HG02852 (cell line): ENCODE data around the gene PHPT1.
"Not testable (repeated sequence)": the region's sequence is repeated elsewhere in the genome, so short reads cannot be mapped to it uniquely, and the experiment has no call there.

Experiments used
- ATAC-seq: cut with Tn5 transposase; IDR thresholded peaks from one replicate; pipeline ENCODE4 v1.9.1; 2021; ENCODE audit warnings: mild to moderate bottlenecking, moderate library complexity; ENCODE audit not compliant: unreplicated experiment

Gene PHPT1

DNA sequence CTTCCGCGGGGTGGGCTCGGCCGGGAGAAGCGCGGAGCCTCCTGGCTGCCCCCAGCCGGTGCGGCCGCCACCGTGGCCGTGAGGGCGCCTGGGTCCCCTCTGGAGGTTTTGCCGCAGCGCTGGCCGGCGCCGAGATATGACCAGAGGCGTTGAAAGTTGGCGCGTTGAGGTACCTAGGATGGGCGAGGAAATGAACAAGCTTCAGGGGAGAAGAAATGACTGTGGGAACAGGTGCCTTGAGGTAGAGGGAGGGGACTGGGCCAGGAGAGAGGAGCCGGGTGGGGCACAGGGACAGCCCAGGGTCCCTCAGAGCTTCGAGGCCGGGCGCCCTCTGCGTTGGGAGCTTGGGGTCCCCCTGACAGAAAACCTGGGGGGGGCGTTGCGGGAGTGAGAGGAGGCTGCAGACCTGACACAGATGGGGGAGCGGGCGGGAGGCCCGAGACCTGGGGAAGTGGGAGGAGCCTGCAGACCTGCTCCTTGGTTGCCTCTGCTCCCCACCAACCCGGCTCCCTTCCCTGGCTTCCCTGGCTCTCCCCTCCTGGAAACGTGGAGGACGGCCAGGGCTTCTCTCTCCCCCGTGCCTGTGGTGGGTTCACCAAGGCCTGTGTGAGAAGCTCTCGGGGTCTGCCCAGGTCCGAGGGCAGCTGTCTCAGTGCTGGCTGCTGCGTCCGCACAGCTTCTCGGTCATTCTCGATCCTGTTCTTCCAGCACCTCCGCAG lies 27.2 kb upstream of the PHPT1 start:
- ATAC-seq = no peak

DNA sequence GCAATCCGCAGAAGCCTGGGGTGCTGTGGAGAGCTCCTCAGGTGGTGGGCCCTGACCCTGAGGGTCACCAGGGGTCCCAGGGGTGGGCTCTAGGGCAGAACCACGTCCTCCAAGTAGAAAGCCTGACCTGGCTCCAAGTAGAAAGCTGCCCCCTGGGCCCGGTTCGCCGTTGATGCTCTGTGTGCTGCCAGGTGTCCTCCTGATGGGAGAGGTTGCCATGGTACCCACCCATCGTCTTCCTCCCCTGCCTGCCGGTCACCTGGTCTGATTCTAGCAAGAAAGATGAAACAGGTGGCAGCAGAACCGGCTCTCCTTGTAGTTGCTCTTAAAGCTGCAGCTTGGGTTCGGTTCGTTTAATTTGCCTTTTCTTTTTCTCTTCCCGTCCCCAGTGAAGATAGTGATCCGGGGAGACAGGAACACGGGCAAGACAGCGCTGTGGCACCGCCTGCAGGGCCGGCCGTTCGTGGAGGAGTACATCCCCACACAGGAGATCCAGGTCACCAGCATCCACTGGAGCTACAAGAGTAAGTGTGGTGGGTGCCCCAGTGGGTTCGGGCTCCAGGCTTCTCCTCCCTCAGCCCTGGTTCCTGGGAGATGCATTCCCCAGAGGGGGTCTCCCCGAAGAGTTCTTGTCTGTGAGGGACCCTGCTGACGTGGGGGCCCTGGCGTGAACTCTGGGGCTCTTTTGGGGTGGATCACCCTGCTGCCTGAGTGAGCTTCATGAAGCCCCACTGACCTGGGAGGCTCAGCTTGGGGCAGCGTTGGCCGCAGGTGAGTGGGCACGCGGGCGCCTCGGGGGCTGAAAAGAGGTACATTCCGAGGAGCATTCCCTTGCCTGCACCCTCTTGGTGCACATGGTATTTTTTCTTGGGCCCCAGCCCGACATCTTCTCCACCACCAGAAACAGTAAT lies 25.8 kb upstream of the PHPT1 start:
- ATAC-seq = no peak

DNA sequence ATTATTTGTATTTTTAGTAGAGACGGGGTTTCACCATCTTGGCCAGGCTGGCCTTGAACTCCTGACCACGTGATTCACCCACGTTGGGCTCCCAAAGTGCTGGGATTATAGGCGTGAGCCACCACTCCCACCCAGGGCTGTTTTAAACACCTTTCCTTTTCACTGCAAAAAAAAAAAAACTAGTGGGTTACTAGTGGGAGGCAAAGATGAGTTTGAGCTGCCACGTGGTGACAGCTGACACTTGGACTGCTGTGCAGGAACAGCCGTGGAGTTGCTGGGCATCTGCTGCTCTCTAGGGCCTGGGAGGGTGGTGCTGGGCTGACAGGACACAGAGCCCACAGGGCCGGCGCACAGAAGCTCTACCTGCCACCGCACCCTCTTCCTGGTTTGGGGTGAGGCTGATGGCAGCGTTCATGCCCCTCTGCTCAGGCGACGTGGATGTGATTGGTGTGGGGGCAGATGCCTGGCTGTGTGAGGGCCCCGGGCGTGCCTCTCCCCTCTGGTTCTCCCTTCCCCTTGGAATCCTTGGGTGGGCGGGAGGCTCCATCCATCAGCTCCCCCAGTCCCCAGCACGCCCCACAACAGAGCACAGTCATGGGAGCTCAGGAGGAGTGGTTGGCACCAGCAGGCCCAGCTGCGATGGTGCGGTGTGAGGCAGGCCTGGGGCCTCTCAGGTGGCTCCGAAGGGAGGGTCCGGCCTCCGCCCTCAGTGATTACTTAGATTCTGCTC lies 24.5 kb upstream of the PHPT1 start:
- no peak for ATAC-seq

DNA sequence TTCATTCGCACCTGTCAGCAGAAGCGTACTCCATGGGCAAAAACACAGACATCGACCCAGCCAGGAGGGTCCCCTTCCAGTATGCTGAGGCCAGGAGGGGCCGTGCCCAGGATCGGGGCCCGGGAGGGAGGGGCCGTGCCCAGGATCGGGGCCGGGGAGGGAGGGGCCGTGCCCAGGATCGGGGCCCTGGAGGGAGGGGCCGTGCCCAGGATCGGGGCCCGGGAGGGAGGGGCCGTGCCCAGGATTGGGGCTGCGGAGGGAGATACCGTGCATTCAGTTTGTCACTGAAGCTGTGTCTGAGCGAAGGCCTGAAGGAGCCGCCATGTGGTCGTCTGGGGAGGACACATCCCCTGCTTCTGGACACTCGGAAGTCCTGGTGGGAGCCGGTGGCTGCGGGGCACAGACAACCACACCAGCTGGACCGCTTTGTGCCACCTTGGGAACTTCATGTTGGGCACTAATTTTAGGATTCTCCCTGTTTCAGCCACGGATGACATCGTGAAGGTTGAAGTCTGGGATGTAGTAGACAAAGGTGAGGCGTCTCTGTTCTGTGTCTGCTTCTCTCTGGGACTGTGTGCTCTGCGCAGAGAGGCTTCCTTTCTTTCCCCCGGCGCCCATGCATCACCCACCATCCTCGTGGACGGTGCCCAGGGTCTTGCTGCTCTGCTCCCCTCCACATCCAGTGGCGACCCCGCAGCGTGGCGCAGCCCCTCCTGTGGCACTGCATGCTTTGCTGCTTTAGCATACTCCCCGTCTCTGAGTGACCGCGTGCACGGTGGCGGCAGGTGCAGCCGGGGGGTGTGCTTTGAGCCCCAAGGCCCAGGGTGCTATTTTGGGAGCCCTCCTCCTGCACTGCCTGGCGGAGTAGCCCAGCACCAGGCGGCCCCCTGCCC lies 23.7 kb upstream of the PHPT1 start:
- ATAC-seq = no peak

DNA sequence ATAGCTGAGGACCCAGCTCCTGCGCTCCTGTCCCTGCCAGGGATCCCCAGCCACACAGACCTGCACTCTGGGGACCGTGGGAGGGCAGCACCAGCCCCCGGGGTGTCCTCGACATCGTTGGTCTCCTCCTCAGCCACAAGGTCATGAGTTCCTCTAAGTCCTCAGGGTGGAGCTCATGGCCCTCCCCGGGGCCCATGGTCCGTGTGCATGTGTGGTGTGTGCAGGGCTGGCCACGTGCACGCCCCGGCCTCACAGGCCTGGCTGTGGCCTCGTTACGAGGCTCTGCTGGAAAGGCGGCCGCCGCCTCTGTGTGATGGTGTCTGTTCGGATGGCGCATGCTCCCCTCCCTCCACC lies 23.0 kb upstream of the PHPT1 start:
- no peak for ATAC-seq

DNA sequence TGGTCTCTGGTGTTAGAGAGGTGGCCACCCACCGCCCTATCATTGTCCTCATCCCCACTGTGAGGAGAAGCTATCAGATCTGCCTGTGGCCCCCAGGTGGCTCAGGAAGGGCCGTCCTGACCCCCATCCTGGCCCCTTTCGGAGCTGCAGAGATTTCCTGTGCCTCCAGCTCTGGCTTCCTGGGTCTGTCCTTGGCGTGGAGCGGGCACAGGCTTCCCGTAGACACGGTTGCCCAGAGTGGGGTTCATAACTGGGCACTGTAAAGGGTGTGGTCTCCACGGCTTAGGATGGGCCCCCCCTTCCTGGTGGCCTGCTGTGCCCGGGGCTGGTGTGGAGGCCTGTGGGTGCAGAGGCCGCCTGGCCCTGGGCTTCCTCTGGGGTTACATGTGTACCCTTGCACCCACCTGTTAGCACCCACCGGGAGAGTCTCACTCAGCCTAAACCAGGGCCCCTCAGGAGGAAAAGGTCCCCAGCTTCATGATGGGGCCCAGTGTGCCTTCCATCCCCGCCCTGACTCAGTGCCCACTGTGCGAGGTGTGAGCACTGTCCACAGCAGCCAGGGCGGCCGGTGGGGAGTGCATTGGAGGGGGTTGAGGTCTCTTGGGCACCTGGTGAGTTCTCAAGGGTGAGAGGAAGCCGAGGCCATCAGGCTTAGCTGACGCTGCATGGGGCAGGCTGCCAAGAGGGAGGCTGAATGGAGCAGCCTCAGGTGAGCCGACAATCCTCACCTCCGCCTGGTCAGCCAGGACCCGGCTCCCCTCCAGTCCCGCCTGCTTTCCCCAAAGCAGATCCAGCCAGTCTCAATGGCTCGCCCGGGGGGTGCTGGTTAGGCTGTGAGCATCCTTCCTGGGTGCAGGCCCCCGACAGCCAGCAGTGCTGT lies 22.3 kb upstream of the PHPT1 start:
- ATAC-seq = no peak

DNA sequence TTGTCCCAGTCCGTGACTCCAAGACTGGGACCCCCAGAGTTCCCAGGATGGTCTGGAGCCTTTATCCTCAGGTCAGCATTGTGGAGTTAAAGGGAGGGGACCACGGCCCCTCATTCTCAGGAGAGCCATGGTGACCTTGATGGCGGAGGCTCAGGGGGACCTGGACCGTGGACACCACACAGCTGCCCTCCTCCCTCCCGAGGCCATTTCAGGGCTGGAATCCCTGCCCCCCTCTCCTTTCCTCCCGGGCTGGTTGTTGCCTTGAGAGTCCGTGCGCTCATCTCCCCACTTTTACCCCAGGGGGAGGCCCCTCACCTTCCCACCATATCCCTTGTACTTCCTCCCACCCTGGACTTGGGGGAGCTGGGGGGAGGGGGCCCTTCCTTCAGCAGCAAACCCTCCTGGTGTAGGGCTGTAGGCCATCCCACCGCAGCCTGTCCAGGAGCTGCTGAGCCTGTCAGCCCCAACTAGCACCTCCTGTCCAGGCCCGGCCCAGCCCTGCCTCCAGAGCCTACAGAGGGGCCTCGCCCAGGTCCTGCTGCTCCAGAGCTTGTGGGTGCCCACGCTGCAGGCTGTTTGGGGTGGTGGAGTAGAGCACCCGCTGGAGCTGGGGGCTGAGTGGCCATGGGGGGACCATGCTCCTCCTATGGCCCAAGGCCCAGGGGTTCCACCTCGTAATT lies 21.3 kb upstream of the PHPT1 start:
- ATAC-seq = no peak

DNA sequence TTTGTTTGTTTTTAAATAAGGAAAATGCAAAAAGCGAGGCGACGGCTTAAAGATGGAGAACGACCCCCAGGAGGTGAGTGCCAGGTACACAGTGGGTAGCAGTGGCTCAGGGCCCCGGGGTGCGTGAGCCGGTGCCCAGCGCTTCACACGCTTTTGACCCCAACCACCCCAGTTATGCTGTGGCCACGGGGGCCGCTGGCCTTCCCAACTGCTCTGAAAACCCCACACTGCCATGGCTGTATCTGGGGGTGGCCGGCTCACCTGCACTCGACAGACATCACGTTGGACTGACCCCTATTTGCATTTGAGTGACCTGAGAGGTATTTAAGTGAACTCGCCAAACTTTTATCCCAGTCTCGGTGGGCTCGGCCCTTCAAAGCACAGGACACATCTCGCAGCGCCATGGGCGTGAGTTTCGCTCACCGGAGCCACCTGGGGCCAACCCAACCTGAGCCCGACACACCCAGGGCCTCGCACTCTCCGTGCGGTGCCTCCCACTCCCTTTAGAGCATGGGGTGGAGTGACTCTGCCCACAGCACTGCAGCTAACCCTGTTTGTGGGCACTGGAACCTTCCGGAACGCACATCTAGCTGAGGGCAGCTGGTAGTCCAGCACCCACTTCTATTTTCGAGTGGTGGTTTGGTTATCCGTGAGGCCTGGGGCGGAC lies 20.6 kb upstream of the PHPT1 start:
- no peak for ATAC-seq

DNA sequence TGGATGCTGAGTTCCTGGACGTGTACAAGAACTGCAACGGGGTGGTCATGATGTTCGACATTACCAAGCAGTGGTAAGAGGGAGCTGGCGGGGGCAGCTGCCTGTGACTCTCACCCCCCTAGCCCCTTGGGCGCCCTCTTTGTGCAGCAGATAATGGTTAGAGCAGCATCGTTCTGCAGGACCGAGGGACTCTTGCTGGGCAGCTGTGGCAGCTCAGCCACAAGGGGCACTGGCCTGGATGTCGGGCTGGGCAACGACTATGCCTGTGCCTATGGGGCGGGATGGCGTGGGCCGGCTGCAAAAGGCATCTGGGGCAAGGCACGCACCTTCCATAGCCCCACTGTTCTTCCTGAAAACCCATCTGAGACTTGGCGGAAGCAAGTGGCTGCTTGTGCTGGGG lies 19.8 kb upstream of the PHPT1 start:
- no peak for ATAC-seq

DNA sequence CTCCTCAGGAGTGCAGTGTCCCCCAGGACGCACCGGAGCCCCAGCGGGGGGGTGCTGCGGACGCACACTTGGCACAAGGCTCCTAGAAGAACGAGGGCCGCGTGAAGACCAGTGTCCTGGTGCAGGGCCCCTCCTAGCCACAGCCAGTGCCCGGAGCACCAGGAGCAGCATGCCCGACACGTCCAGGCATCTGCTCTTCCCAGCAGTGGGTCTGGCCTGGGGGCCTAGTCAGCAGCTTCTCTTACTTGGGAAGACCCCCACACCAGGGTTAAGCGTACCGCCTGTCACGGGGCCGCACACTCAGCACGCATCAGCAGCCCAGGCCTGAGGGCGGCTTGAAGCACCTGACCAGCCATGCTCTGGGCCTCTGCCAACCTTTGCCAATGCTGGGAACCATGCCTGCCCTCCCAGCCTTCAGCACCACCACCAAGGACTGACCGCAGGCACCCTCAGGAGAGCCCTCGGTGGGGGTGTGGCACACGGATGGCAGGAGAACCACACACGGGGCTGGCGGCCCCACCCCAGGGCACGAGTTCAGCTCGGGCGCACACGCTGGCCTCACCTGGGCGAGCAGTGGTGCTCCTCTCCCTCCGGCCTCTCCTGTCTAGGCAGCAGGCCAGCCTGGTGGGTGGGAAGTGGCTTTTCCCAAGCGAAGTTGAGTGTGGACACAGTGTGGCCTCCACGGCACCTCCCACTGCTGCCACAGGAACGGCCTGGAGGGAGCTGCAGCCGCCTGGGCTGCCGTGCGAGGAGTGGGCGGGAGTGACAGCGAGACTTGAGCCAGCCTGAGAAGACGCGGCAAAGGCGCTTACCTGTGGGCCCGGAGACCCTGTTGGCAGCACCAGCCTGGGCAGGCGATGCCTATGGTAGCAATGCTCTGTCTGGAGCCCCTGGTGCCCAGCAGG lies 19.0 kb upstream of the PHPT1 start:
- ATAC-seq = no peak

DNA sequence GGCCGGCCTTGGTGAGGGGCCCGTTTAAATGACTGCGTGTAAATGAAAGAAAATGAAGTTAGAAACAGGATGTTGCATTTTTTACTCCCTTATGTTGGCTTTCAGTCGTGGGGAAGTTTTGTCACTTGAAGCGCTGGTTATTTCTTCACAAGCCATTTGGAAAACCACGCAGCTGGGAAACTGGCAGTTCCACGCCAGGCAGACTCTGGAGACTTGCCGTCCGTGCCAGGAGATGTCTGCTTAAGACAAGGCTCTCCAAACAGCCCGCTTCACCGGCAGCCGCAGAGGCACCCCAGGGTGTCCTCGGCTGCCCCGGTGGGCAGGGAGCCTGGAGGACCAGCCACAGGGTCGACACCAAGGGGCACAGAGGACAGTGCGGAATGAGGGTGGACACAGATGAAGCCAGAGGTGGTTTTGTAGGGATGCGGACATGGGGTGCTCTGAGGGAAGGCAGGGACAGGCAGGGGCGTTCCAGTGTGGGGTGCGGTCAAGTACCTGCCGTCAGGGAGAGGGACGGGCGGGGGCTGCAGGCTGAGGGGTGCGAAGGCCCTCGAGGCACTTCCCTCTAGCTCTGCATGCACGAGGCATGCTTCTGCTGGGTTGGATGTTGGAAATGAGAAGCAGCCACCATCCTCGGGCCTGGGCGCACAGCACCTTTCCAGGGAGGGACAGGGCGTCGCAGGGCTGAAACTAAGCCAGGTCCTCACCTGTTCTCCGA lies 18.0 kb upstream of the PHPT1 start:
- no peak for ATAC-seq

DNA sequence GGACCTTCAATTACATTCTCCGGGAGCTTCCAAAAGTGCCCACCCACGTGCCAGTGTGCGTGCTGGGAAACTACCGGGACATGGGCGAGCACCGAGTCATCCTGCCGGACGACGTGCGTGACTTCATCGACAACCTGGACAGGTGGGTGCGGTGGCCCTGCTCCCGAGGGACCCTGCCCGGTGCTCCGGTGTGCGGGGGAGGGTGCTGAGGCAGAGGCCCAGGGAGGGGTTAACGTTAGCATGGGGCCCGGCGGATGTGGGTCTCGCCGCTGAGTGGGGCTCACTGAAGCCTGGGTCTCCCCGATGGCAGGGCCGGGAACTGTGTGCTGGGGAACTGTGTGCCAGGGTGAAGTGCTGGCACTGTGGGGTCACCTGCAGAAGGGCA lies 17.5 kb upstream of the PHPT1 start:
- no peak for ATAC-seq

DNA sequence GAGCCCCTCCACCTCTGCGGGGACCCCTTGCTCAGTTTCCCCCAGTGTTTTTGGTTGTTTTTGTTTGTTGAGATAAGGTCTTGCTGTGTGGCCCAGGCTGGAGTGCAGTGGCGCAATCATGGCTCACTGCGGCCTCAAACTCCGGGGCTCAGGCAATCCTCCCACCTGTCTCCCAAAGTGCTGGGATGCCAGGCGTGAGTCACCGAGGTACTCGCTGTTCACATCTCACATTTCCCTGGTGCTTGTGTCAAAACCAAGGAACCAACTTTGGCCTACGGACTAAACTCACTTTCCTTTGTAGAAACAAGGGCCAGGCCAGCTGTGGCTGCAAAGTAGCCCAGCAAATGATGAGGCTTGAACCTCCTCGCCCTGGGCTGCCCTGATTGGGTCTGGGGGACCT lies 16.6 kb upstream of the PHPT1 start:
- ATAC-seq = no peak

DNA sequence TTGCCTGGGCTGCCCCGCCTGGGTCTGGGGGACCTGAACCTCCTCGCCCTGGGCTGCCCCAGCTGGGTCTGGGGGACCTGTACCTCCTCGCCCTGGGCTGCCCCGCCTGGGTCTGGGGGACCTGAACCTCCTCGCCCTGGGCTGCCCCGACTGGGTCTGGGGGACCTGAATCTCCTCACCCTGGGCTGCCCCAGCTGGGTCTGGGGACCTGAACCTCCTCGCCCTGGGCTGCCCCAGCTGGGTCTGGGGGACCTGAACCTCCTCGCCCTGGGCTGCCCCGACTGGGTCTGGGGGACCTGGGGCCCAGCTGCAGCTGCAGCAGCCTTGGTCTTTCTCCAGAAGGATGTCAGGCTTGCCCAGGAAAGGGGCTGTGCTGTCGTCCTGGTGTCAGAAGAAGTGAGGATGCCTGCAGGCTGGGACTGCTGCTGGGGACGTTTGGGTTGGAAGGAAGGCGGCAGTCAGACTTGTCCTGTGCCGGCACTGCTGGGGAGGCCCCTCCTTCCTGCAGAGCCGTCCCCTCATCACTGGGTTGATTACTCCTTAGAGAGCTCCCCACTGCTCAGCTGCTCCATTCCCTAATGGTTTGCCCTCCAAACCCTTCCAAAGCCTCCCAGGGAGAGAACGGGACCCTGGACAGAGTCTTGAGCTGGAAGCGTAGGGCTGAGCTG lies 15.7 kb upstream of the PHPT1 start:
- not testable (repeated sequence) for ATAC-seq

DNA sequence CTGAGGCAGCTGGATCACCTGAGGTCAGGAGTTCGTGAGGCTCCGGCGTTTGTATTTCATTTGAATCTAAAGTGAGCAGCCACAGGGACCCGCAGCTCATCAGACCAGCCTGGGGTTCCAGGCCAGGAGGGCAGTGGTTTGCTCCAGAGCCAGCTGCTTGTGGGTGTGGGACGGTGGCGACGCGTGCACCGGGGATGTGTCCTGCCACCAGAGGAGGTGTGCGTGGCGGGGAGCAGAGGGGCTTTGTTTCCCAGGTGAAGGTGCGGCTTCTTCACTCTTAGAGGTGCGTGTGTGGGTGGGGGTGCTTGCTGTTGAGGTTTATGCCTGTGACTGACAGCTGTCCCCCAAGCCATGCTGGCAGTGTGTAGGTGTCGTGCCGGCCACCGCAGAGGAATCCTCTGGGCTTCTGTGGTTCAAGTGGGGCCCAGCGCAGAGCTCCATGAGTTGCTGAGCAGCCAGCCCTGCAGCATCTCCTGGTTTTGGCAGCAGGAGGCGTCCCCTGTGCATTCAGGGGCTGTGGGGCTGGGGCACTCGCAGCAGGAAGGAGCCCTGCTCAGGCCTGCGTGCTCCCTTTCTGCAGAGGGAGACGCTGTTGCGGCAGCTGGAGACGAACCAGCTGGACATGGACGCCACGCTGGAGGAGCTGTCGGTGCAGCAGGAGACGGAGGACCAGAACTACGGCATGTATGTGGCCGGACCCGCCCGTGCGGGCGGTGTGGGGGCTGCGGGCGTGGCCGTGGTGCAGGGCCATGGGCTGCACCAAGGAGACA lies 13.9 kb upstream of the PHPT1 start:
- ATAC-seq = no peak
